Measurements from ENCODE around the gene LRP1.

The LRP1 gene

GRCh38 chr12:57171668-57172067 is 43.4 kb downstream of the LRP1 start:
- TF ChIP-seq SIN3A (IDR thresholded peaks at IDR 0.05; ENCODE audit: borderline replicate concordance, insufficient read depth, low read length) (no peak), POLR2AphosphoS5 (IDR thresholded peaks at IDR 0.05; ENCODE audit: low read depth, low read length) (no peak), FOXP2 (optimal IDR thresholded peaks at IDR 0.05; ENCODE audit: borderline replicate concordance, extremely low read depth, extremely low read length, insufficient read depth) (no peak), REST (IDR thresholded peaks at IDR 0.05; ENCODE audit: insufficient read depth in 1 of 2, low read depth in 2 of 2, low read length in 2 of 2) (no peak), TAF1 (IDR thresholded peaks at IDR 0.05; ENCODE audit: borderline replicate concordance, insufficient read depth, low read length) (no peak)

- TF ChIP-seq FOXP2 (optimal IDR thresholded peaks at IDR 0.05; ENCODE audit: borderline replicate concordance, extremely low read depth, extremely low read length, insufficient read depth) = peak; percentile 19
- no peak for TF ChIP-seq SIN3A (IDR thresholded peaks at IDR 0.05; ENCODE audit: borderline replicate concordance, insufficient read depth, low read length)
Observed at GRCh38 chr12:57173089-57173488, 44.8 kb downstream of the LRP1 start.

GRCh38 chr12:57173683-57174082 is 45.4 kb downstream of the LRP1 start:
- TF ChIP-seq FOXP2 (optimal IDR thresholded peaks at IDR 0.05; ENCODE audit: borderline replicate concordance, extremely low read depth, extremely low read length, insufficient read depth) (no peak), REST (IDR thresholded peaks at IDR 0.05; ENCODE audit: insufficient read depth in 1 of 2, low read depth in 2 of 2, low read length in 2 of 2) (no peak), TAF1 (IDR thresholded peaks at IDR 0.05; ENCODE audit: borderline replicate concordance, insufficient read depth, low read length) (no peak)

GRCh38 chr12:57175428-57176138 is 47.3 kb downstream of the LRP1 start:
- TF ChIP-seq FOXP2 (optimal IDR thresholded peaks at IDR 0.05; ENCODE audit: borderline replicate concordance, extremely low read depth, extremely low read length, insufficient read depth) = peak; percentile 92
- no peak for TF ChIP-seq TAF1 (IDR thresholded peaks at IDR 0.05; ENCODE audit: borderline replicate concordance, insufficient read depth, low read length)

- no peak for TF ChIP-seq REST (IDR thresholded peaks at IDR 0.05; ENCODE audit: insufficient read depth in 1 of 2, low read depth in 2 of 2, low read length in 2 of 2)
- TF ChIP-seq POLR2AphosphoS5 (IDR thresholded peaks at IDR 0.05; ENCODE audit: low read depth, low read length) = no peak
- TF ChIP-seq FOXP2 (optimal IDR thresholded peaks at IDR 0.05; ENCODE audit: borderline replicate concordance, extremely low read depth, extremely low read length, insufficient read depth) = no peak
- TF ChIP-seq TAF1 (IDR thresholded peaks at IDR 0.05; ENCODE audit: borderline replicate concordance, insufficient read depth, low read length) = no peak
- TF ChIP-seq SIN3A (IDR thresholded peaks at IDR 0.05; ENCODE audit: borderline replicate concordance, insufficient read depth, low read length) = no peak
Observed at GRCh38 chr12:57176139-57176477, 47.8 kb downstream of the LRP1 start.

GRCh38 chr12:57176846-57177245 is 48.6 kb downstream of the LRP1 start:
- TF ChIP-seq TAF1 (IDR thresholded peaks at IDR 0.05; ENCODE audit: borderline replicate concordance, insufficient read depth, low read length) (no peak), FOXP2 (optimal IDR thresholded peaks at IDR 0.05; ENCODE audit: borderline replicate concordance, extremely low read depth, extremely low read length, insufficient read depth) (no peak), SIN3A (IDR thresholded peaks at IDR 0.05; ENCODE audit: borderline replicate concordance, insufficient read depth, low read length) (no peak), POLR2AphosphoS5 (IDR thresholded peaks at IDR 0.05; ENCODE audit: low read depth, low read length) (no peak), REST (IDR thresholded peaks at IDR 0.05; ENCODE audit: insufficient read depth in 1 of 2, low read depth in 2 of 2, low read length in 2 of 2) (no peak)

Measured in PFSK-1 (cell line).